Frontal cortex (tissue), 4 donors: ENCODE data around the gene SLC5A1. TPM values are rescaled to one million over a fixed set of nuclear protein-coding genes. Genes with fewer than 3 reads are reported as not detected.
"Not testable (repeated sequence)": the region's sequence is repeated elsewhere in the genome, so short reads cannot be mapped to it uniquely, and the experiment has no call there.

Source experiments
- DNase-seq, 2 donors: peaks; one replicate each; pipeline ENCODE4 v3.0.0; 2012; ENCODE audit warnings: low spot score in 2 of 2
- FAIRE-seq: peaks from 2 replicates; lab custom pipeline; 2012; peaks lifted over from hg19 to GRCh38; lab: Jason Lieb, UNC
- small RNA-seq: library from RNA; depleted of rRNA; stranded (forward); fragments of <200 nt; gene quantifications from one replicate; pipeline ENCODE3, GENCODE V24; 2014
- total RNA-seq: library from RNA; depleted of rRNA; stranded (reverse); fragments of >200 nt; gene quantifications from one replicate; pipeline ENCODE4 v1.2.3, GENCODE V29; 2014
- donor health status: control.
- donor health status: control.
- donor health status: control.

The SLC5A1 gene
- total RNA-seq, 1 donor from 2014 or later: not detected

- not testable (repeated sequence) for DNase-seq, FAIRE-seq
Measured at GRCh38 chr22:32137731-32138324, 94.8 kb downstream of the SLC5A1 start.

DNA sequence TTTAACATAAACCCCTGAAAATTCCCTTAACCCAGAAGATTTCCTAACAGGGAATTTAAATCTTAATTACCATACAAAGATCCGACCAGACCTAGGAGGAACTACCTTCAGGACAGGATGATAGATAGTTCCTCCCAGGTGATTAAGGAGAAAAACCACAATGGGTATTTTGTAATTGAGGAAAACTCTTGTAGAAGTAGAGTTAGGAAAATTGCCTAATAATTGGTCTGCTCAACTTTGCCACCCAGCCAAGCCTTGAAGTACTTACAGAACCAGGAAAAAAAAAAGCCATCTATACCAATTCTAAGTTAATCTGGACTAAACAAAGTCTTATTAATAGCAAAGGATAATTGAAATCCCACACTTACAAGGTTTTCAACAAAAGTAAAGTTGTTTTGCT, 95.5 kb downstream of the SLC5A1 start:
- not testable (repeated sequence) for FAIRE-seq, DNase-seq

GRCh38 chr22:32140688-32141087, 97.6 kb downstream of the SLC5A1 start:
- not testable (repeated sequence) for DNase-seq, FAIRE-seq

GRCh38 chr22:32142600-32142999, 99.5 kb downstream of the SLC5A1 start:
- FAIRE-seq: no peak
- DNase-seq: no peak

GRCh38 chr22:32144496-32145274, 101.6 kb downstream of the SLC5A1 start:
- DNase-seq (no peak), FAIRE-seq (no peak)

GRCh38 chr22:32147128-32147527, 104.1 kb downstream of the SLC5A1 start:
- FAIRE-seq: not testable (repeated sequence)

DNA sequence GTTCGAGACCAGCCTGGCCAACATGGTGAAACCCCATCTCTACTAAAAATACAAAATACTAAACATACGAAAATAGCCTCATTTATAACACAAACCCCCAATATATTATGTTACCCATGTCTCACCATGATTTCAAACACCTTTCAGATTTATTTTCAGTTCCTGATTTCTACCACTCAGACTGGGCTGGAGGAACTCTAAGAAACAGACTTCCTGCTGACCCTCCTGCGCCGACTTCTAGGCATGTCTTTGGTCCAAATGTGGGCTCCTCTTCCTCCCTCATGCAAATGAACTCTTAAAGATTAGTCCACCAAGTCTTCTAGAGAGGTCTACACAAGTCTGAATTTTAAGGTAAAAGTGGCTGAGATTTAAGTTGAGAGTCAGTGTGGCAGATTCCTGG, 105.3 kb downstream of the SLC5A1 start:
- not testable (repeated sequence) for DNase-seq, FAIRE-seq

More at GRCh38 chr22:32147128-32147527, 104.1 kb downstream of the SLC5A1 start:
- DNase-seq: not testable (repeated sequence)

- FAIRE-seq, DNase-seq: not testable (repeated sequence)
Measured at GRCh38 chr22:32150647-32151046, 107.6 kb downstream of the SLC5A1 start.

- not testable (repeated sequence) for DNase-seq, FAIRE-seq
Measured at GRCh38 chr22:32151641-32152040, 108.6 kb downstream of the SLC5A1 start.

DNA sequence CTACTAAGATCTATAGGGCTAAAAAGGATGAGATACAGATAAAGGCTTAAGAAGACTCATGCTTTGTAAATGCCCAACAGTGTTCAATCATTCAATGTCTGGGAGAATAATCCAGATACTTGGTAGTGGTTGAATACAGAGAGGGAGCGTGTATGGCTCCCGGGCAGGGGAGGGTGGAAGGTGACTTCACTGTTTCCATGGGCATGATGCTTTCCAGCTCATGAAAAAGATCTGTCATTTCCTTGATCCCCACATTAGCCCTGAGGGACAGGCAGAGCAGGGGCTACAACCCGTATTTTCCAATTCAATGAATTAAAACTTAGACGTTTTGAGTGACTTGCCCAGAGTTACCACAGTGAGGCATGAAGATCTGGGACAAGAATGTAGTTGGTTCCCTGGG, 111.7 kb downstream of the SLC5A1 start:
- not testable (repeated sequence) for DNase-seq

DNA sequence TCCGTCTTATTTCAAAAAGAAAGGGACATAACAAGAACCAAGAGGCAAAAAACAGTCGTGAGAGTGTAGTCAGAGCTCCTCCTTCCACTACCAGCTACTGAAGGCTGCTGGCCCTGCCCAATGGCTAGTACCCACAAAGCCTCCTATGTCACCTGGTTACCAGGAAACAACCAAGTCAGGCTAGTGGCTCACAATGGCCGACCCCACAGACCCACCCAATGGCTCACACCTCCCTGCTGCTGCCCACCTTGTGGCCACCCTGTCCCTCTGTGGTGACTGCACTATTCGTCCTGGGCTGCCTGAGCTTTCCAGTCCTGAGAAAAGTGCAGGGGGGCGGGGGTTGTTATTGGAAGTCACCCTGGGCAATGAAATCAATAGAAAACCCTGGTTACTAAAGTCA, 114.6 kb downstream of the SLC5A1 start:
- DNase-seq, FAIRE-seq: not testable (repeated sequence)

More for the DNA sequence above, 111.7 kb downstream of the SLC5A1 start:
- FAIRE-seq: not testable (repeated sequence)

DNA sequence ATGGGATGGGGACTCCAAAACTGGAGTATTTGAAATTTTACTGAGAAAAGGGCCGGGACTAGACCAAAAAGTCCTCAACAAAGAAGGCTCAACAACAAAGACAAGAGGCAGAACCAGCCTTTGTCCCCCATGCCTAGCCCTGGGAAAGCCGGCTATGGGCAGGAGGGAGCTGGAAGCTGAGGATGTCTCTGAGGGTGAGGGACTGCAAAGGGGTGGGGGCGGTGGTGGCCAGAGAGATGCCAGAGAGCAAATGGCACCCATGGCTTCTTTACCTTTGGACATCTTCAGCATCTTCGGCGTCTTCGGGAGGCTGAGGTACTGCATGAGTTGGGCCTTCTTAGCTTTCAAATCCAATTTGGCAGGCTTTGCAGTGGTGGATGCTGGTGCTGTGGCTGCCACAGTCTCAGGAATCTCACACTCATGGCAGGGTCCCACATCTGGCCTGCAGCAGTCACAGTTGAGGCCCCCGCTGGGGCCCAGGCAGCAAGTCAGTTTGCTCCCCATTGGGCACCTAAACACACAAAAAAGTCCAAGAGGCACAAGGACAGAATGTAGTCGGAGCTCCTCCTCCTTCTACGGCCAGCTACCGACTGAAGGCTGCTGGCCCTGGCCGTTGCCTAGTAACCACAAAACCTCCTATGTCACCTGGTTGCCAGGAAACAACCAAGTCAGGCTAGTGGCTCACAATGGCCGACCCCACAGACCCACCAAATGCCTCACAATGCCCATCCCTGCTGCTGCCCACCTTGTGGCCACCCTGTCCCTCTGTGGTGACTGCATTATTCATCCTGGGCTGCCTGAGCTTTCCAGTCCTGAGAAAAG, 115.9 kb downstream of the SLC5A1 start, which contains the start of gene C22orf42:
Gene C22orf42 (minus strand): TSS at position 592 of the 822 bp plus-strand sequence. CDS start 88 bp downstream, at position 504.
- FAIRE-seq (no peak), DNase-seq (no peak)

GRCh38 chr22:32160411-32160810, 117.3 kb downstream of the SLC5A1 start:
- not testable (repeated sequence) for FAIRE-seq, DNase-seq

Small RNAs within 50 kb of the gene (small RNA-seq; reads per million reads assigned to genes)
- not detected for gene AP1B1P2

Other genes starting within 250 kb of the SLC5A1 start
- gene YWHAH, start 98.7 kb upstream of the SLC5A1 start, total RNA-seq: 255 TPM
- 0.41 TPM for gene C22orf42, start 116.0 kb downstream of the SLC5A1 start, total RNA-seq
- gene RFPL2, start 161.8 kb downstream of the SLC5A1 start, total RNA-seq: 1.2 TPM
- gene SLC5A4, start 212.1 kb downstream of the SLC5A1 start, total RNA-seq: not detected